ENCODE data around the gene ATP8B3.

Gene ATP8B3

GRCh38 chr19:1750343-1751021 is 61.6 kb downstream of the ATP8B3 start:
- Histone ChIP-seq H3K27me3 (ENCODE audit: low read length) (no peaks in the 10 kb centered on the region), H4K20me1 (ENCODE audit: low read depth, low read length) (no peaks in the 10 kb centered on the region), H3K36me3 (ENCODE audit: low read length) (no peaks in the 10 kb centered on the region), H2AFZ (ENCODE audit: low read depth, low read length, severe bottlenecking) (no peak overlapping the region), H3K9me3 (ENCODE audit: insufficient read depth, low read length) (no peaks in the 10 kb centered on the region), H3K27ac (ENCODE audit: low read depth, low read length) (no peak overlapping the region), H3K4me3 (ENCODE audit: insufficient read depth, low read length, poor library complexity, severe bottlenecking) (no peak overlapping the region), H3K9ac (ENCODE audit: low read length) (no peak overlapping the region), H3K9me2 (replicated peaks; ENCODE audit: insufficient read depth, low read length) (no peaks in the 10 kb centered on the region), H3K4me2 (ENCODE audit: low read depth, low read length, poor library complexity, severe bottlenecking) (no peak overlapping the region), H3K79me2 (ENCODE audit: insufficient read depth, low read length) (no peaks in the 10 kb centered on the region), H3F3A (ENCODE audit: insufficient read depth) (no peaks in the 10 kb centered on the region)
- TF ChIP-seq EZH2phosphoT487 (conservative IDR thresholded peaks at IDR 0.05; ENCODE audit: low read length): no peak

- Histone ChIP-seq H3K4me2 (ENCODE audit: low read depth, low read length, poor library complexity, severe bottlenecking) (no peak overlapping the region), H3K9me2 (replicated peaks; ENCODE audit: insufficient read depth, low read length) (no peaks in the 10 kb centered on the region), H2AFZ (ENCODE audit: low read depth, low read length, severe bottlenecking) (no peak overlapping the region), H4K20me1 (ENCODE audit: low read depth, low read length) (no peaks in the 10 kb centered on the region), H3F3A (ENCODE audit: insufficient read depth) (no peaks in the 10 kb centered on the region), H3K36me3 (ENCODE audit: low read length) (no peaks in the 10 kb centered on the region), H3K79me2 (ENCODE audit: insufficient read depth, low read length) (no peaks in the 10 kb centered on the region), H3K27ac (ENCODE audit: low read depth, low read length) (no peak overlapping the region), H3K4me3 (ENCODE audit: insufficient read depth, low read length, poor library complexity, severe bottlenecking) (no peak overlapping the region), H3K9ac (ENCODE audit: low read length) (no peak overlapping the region), H3K9me3 (ENCODE audit: insufficient read depth, low read length) (no peaks in the 10 kb centered on the region), H3K27me3 (ENCODE audit: low read length) (no peaks in the 10 kb centered on the region)
- TF ChIP-seq EZH2phosphoT487 (conservative IDR thresholded peaks at IDR 0.05; ENCODE audit: low read length) (no peak), CTCF (IDR thresholded peaks at IDR 0.05; ENCODE audit: insufficient read depth, low read length, poor library complexity, severe bottlenecking) (no peak)
Measured at GRCh38 chr19:1749373-1750342, 62.4 kb downstream of the ATP8B3 start.

- H3K4me3 ChIP-seq (ENCODE audit: insufficient read depth, low read length, poor library complexity, severe bottlenecking): no peak overlapping the region
- H4K20me1 ChIP-seq (ENCODE audit: low read depth, low read length): no peaks in the 10 kb centered on the region
- no peak overlapping the region for H2AFZ ChIP-seq (ENCODE audit: low read depth, low read length, severe bottlenecking)
- no peak for TF ChIP-seq CTCF (IDR thresholded peaks at IDR 0.05; ENCODE audit: insufficient read depth, low read length, poor library complexity, severe bottlenecking)
- no peak for TF ChIP-seq EZH2phosphoT487 (conservative IDR thresholded peaks at IDR 0.05; ENCODE audit: low read length)
- no peaks in the 10 kb centered on the region for H3K9me3 ChIP-seq (ENCODE audit: insufficient read depth, low read length)
- H3K36me3 ChIP-seq (ENCODE audit: low read length): no peaks in the 10 kb centered on the region
- H3K27ac ChIP-seq (ENCODE audit: low read depth, low read length): no peak overlapping the region
- no peaks in the 10 kb centered on the region for H3K79me2 ChIP-seq (ENCODE audit: insufficient read depth, low read length)
- H3K4me2 ChIP-seq (ENCODE audit: low read depth, low read length, poor library complexity, severe bottlenecking): no peak overlapping the region
- no peak overlapping the region for H3K9ac ChIP-seq (ENCODE audit: low read length)
- H3K27me3 ChIP-seq (ENCODE audit: low read length): no peaks in the 10 kb centered on the region
- H3F3A ChIP-seq (ENCODE audit: insufficient read depth): no peaks in the 10 kb centered on the region
- no peaks in the 10 kb centered on the region for H3K9me2 ChIP-seq (replicated peaks; ENCODE audit: insufficient read depth, low read length)
Measured at GRCh38 chr19:1748873-1749341, 63.2 kb downstream of the ATP8B3 start.

Measured in SU-DHL-6 (cell line).